ENCODE measurements around the gene HELZ2. TPM values are rescaled to one million over a fixed set of nuclear protein-coding genes. Genes with fewer than 3 reads are reported as not detected.

The HELZ2 gene
- total RNA-seq, 4 donors from 2014 or later = 16.3 to 33.7 (median 24.7) TPM

- no peaks in the 10 kb centered on the region for H3K36me3 ChIP-seq
- no peak overlapping the region for H3K27ac ChIP-seq
- H3K9me3 ChIP-seq = no peaks in the 10 kb centered on the region
- peaks cover 0 to 11% (median 5%) of the 10 kb centered on the region in 4 donors for H3K4me1 ChIP-seq
- DNase-seq (ENCODE audit: low spot score in 2 of 2) = no peak
- TF ChIP-seq CTCF (IDR thresholded peaks at IDR 0.05) = no peak
- TF ChIP-seq EP300 (IDR thresholded peaks at IDR 0.05) = no peak
- TF ChIP-seq POLR2A (IDR thresholded peaks at IDR 0.05) = no peak
- H3K27me3 ChIP-seq = peaks cover 0 to 35% of the 10 kb centered on the region in 2 donors
- H3K4me3 ChIP-seq = no peak overlapping the region
- WGBS, 2 donors = 70 to 81% methylated on average over 4 to 9 of the region's 10 CpGs
These were observed 31.3 kb downstream of the HELZ2 start for GRCh38 chr20:63542696-63543095.

- Histone ChIP-seq H3K27ac (no peak overlapping the region), H3K36me3 (no peaks in the 10 kb centered on the region), H3K27me3 (peaks cover 0 to 30% of the 10 kb centered on the region in 2 donors), H3K4me3 (no peak overlapping the region), H3K9me3 (no peaks in the 10 kb centered on the region), H3K4me1 (peaks cover 0 to 17% (median 8%) of the 10 kb centered on the region in 4 donors)
- TF ChIP-seq CTCF (IDR thresholded peaks at IDR 0.05) (no peak), POLR2A (IDR thresholded peaks at IDR 0.05) (no peak), EP300 (IDR thresholded peaks at IDR 0.05) (no peak)
- WGBS, 2 donors = 79 to 82% methylated on average over 18 to 23 of the region's 36 CpGs
- DNase-seq (ENCODE audit: low spot score in 2 of 2) = no peak
These were observed 31.9 kb downstream of the HELZ2 start for GRCh38 chr20:63542031-63542559.

- TF ChIP-seq CTCF (IDR thresholded peaks at IDR 0.05) (no peak), POLR2A (IDR thresholded peaks at IDR 0.05) (no peak), EP300 (IDR thresholded peaks at IDR 0.05) (no peak)
- H3K27me3 ChIP-seq = peaks cover 0 to 30% of the 10 kb centered on the region in 2 donors
- no peak overlapping the region for H3K27ac ChIP-seq
- peaks cover 0 to 23% (median 12%) of the 10 kb centered on the region in 4 donors for H3K4me1 ChIP-seq
- H3K4me3 ChIP-seq = no peak overlapping the region
- H3K36me3 ChIP-seq = no peaks in the 10 kb centered on the region
- DNase-seq (ENCODE audit: low spot score in 2 of 2) = no peak
- 92 to 94% methylated on average over 19 to 20 of the region's 28 CpGs for WGBS, 2 donors
- H3K9me3 ChIP-seq = no peaks in the 10 kb centered on the region
These were observed 32.7 kb downstream of the HELZ2 start for GRCh38 chr20:63541371-63541770.

- Histone ChIP-seq H3K4me1 (peaks cover 0 to 27% (median 11%) of the 10 kb centered on the region in 4 donors), H3K9me3 (no peaks in the 10 kb centered on the region), H3K27ac (no peak overlapping the region), H3K36me3 (no peaks in the 10 kb centered on the region), H3K27me3 (peaks cover 0 to 28% of the 10 kb centered on the region in 2 donors), H3K4me3 (no peak overlapping the region)
- TF ChIP-seq CTCF (IDR thresholded peaks at IDR 0.05) = no peak
- no peak for TF ChIP-seq EP300 (IDR thresholded peaks at IDR 0.05)
- no peak for TF ChIP-seq POLR2A (IDR thresholded peaks at IDR 0.05)
- 62 to 70% methylated on average over 38 to 41 of the region's 49 CpGs for WGBS, 2 donors
- DNase-seq (ENCODE audit: low spot score in 2 of 2) = no peak
These were observed 33.4 kb downstream of the HELZ2 start for GRCh38 chr20:63540417-63541186.
